IMR-90 (cell line): ENCODE measurements around the gene NHEJ1. TPM values are rescaled to one million over a fixed set of nuclear protein-coding genes. Genes with fewer than 3 reads are reported as not detected.

Experiments used
- ATAC-seq: fragments of 200-7000 bp; cut with Tn5 transposase; 2 replicates; pipeline ENCODE4 v1.9.1; 2020; ENCODE audit warnings: low read depth, mild to moderate bottlenecking, moderate library complexity
- BruUV-seq: library from RNA; stranded (reverse); fragments of 400-500 nt; replicated peaks from 2 replicates; lab custom pipeline; 2021; lab: Mats Ljungman, UMichigan
- CTCF ChIA-PET: fragments of 300-600 bp; formaldehyde crosslinking; extraction: SDS; loops from one replicate; lab custom pipeline; 2021; ENCODE audit warnings: antibody characterized with exemption; lab: Yijun Ruan, JAX
- POLR2A ChIA-PET: fragments of 300-600 bp; sonication (Branson Sonifier 250); formaldehyde crosslinking; loops from one replicate; lab custom pipeline; 2022; ENCODE audit warnings: antibody characterized with exemption; ENCODE audit not compliant: unreplicated experiment; lab: Charles Lee
- DNase-seq: peaks from one replicate; pipeline ENCODE4 v3.0.0; 2013
- H2AFZ ChIP-seq: replicated peaks from 2 replicates; pipeline ENCODE3; 2013; ENCODE audit warnings: low read length, mild to moderate bottlenecking; ENCODE audit not compliant: poor library complexity
- H2AK5ac ChIP-seq: 2 replicates; pipeline ENCODE4 v1.6.1; 2013; ENCODE audit warnings: low read depth, low read length, inconsistent platforms
- H2AK9ac ChIP-seq: replicated peaks from 2 replicates; pipeline ENCODE3; 2013; ENCODE audit warnings: mild to moderate bottlenecking, low read depth, low read length, moderate library complexity; ENCODE audit not compliant: poor library complexity
- H2BK120ac ChIP-seq: 2 replicates; pipeline ENCODE4 v1.6.1; 2013; ENCODE audit warnings: low read depth, low read length, inconsistent platforms
- H2BK15ac ChIP-seq: 3 replicates; pipeline ENCODE4 v1.6.1; 2013; ENCODE audit warnings: low read depth, low read length, inconsistent platforms
- H2BK20ac ChIP-seq: 2 replicates; pipeline ENCODE4 v1.6.1; 2013; ENCODE audit warnings: low read depth, mild to moderate bottlenecking, inconsistent platforms, low read length, moderate library complexity
- H2BK5ac ChIP-seq: 2 replicates; pipeline ENCODE4 v1.6.1; 2013; ENCODE audit warnings: mild to moderate bottlenecking, low read depth, low read length, inconsistent platforms; ENCODE audit not compliant: poor library complexity, severe bottlenecking
- H3K14ac ChIP-seq: replicated peaks from 2 replicates; pipeline ENCODE4 v1.6.1; 2013; ENCODE audit warnings: low read depth, low read length, inconsistent platforms
- H3K18ac ChIP-seq: 2 replicates; pipeline ENCODE4 v1.6.1; 2013; ENCODE audit warnings: low read depth, low read length, control low read depth
- H3K23ac ChIP-seq: 2 replicates; pipeline ENCODE4 v1.6.1; 2013; ENCODE audit warnings: low read depth, low read length, inconsistent platforms
- H3K27ac ChIP-seq: 2 replicates; pipeline ENCODE4 v1.5.1; 2013; ENCODE audit warnings: mild to moderate bottlenecking, control low read depth, low read length; ENCODE audit not compliant: insufficient read depth
- H3K27me3 ChIP-seq: 2 replicates; pipeline ENCODE4 v1.6.1; 2013; ENCODE audit warnings: low read length; ENCODE audit not compliant: control insufficient read depth, insufficient read depth
- H3K36me3 ChIP-seq: 2 replicates; pipeline ENCODE4 v1.6.1; 2013; ENCODE audit warnings: low read length, mixed read lengths; ENCODE audit not compliant: control insufficient read depth, insufficient read depth
- H3K4ac ChIP-seq: 2 replicates; pipeline ENCODE4 v1.6.1; 2013; ENCODE audit warnings: low read depth, low read length, inconsistent platforms
- H3K4me1 ChIP-seq: 2 replicates; pipeline ENCODE4 v1.6.1; 2013; ENCODE audit warnings: low read length, mixed read lengths; ENCODE audit not compliant: control insufficient read depth, insufficient read depth
- H3K4me2 ChIP-seq: 2 replicates; pipeline ENCODE4 v1.6.1; 2013; ENCODE audit warnings: low read depth, mild to moderate bottlenecking, control low read depth, low read length, moderate library complexity
- H3K4me3 ChIP-seq: 2 replicates; pipeline ENCODE4 v1.5.1; 2013; ENCODE audit warnings: low read depth, mild to moderate bottlenecking, control low read depth, low read length, moderate library complexity; ENCODE audit not compliant: insufficient read depth
- H3K56ac ChIP-seq: 2 replicates; pipeline ENCODE4 v1.6.1; 2013; ENCODE audit warnings: low read length, inconsistent platforms; ENCODE audit not compliant: insufficient read depth; ENCODE audit errors: extremely low read depth
- H3K79me1 ChIP-seq, 2 experiments: 2 replicates each; pipeline ENCODE4 v1.6.1; 2013; ENCODE audit warnings: low read length in 2 of 2, inconsistent platforms in 1 of 2, low read depth in 1 of 2
- H3K9ac ChIP-seq: 2 replicates; pipeline ENCODE4 v1.6.1; 2013; ENCODE audit warnings: low read depth, low read length, control low read depth
- H3K9me1 ChIP-seq: 2 replicates; pipeline ENCODE4 v1.6.1; 2013; ENCODE audit warnings: low read length, inconsistent platforms; ENCODE audit not compliant: insufficient read depth
- H3K9me3 ChIP-seq: 2 replicates; pipeline ENCODE4 v1.6.1; 2013; ENCODE audit warnings: low read length; ENCODE audit not compliant: control insufficient read depth, insufficient read depth
- H4K20me1 ChIP-seq: 2 replicates; pipeline ENCODE4 v1.6.1; 2013; ENCODE audit warnings: low read length, inconsistent platforms; ENCODE audit not compliant: insufficient read depth
- H4K5ac ChIP-seq: 2 replicates; pipeline ENCODE4 v1.6.1; 2013; ENCODE audit warnings: mild to moderate bottlenecking, low read depth, low read length, control low read depth
- H4K8ac ChIP-seq, 2 experiments: 2 replicates each; pipeline ENCODE4 v1.6.1; 2013; ENCODE audit warnings: low read depth in 2 of 2, low read length in 2 of 2, control low read depth in 1 of 2, inconsistent platforms in 1 of 2
- H4K91ac ChIP-seq: 2 replicates; pipeline ENCODE4 v1.6.1; 2013; ENCODE audit warnings: low read depth, low read length, inconsistent platforms; ENCODE audit not compliant: insufficient read depth
- CEBPB ChIP-seq: IDR thresholded peaks from 2 replicates; pipeline ENCODE4 v1.6.1; 2012; ENCODE audit warnings: low read depth, low read length, improper control_type of control experiment
- CHD1 ChIP-seq: IDR thresholded peaks from 2 replicates; pipeline ENCODE4 v1.6.1; 2012; ENCODE audit warnings: low read depth, low read length, improper control_type of control experiment
- FOS ChIP-seq: fragments of 150-350 bp; IDR thresholded peaks from 2 replicates; pipeline ENCODE4 v1.6.1; 2016; ENCODE audit warnings: low read depth, low read length
- MAFK ChIP-seq: IDR thresholded peaks from 2 replicates; pipeline ENCODE4 v1.6.1; 2012; ENCODE audit warnings: low read depth, low read length, improper control_type of control experiment
- MAZ ChIP-seq: IDR thresholded peaks from 2 replicates; pipeline ENCODE4 v1.6.1; 2012; ENCODE audit warnings: low read depth, mild to moderate bottlenecking, low read length, improper control_type of control experiment, moderate library complexity, borderline replicate concordance
- NFE2L2 ChIP-seq: fragments of 150-350 bp; IDR thresholded peaks from 2 replicates; pipeline ENCODE4 v1.6.1; 2016; ENCODE audit warnings: low read depth, mild to moderate bottlenecking, low read length
- RFX5 ChIP-seq: IDR thresholded peaks from 2 replicates; pipeline ENCODE4 v1.8.0; 2012; ENCODE audit warnings: low read depth, mild to moderate bottlenecking, low read length, moderate library complexity
- SMC3 ChIP-seq: fragments of 150-350 bp; IDR thresholded peaks from 2 replicates; pipeline ENCODE4 v1.6.1; 2016; ENCODE audit warnings: low read depth, mild to moderate bottlenecking, antibody characterized with exemption, low read length, moderate library complexity
- WGBS, 2 experiments: methylation state at CpG; one replicate each; pipeline versions ENCODE4 v1.1.5 to v1.1.7; 2013; ENCODE audit warnings: missing lambda C conversion rate in 2 of 2; ENCODE audit not compliant: insufficient read length in 1 of 2; ENCODE audit errors: extremely low coverage in 2 of 2; 5-methylcytosine and 5-hydroxymethylcytosine counted together
- dilution Hi-C: fragments of 300-500 bp; cut with HindIII; formaldehyde crosslinking; loops from one replicate; pipeline ENCODE4 v1.14.3; 2018; ENCODE audit warnings: low sequenced_read_pairs; ENCODE audit not compliant: unreplicated experiment
- in situ Hi-C: fragments of 300-500 bp; cut with MboI; formaldehyde crosslinking; loops from 3 replicates; pipeline ENCODE4 v1.14.3; 2019; ENCODE audit warnings: low sequenced_read_pairs, inconsistent platforms, mixed read lengths
- intact Hi-C: fragments of 100-400 bp; cut with micrococcal nuclease; formaldehyde crosslinking; loops from 2 replicates; pipeline ENCODE4 v1.10.0; 2022
- polyA plus RNA-seq, 3 experiments: library from polyadenylated mRNA; depleted of rRNA; stranded (reverse); fragments of >200 nt; gene quantifications; 2 replicates each; pipeline ENCODE4 v1.2.3, GENCODE V29; 2012; ENCODE audit warnings: low replicate concordance in 1 of 3
- total RNA-seq: library from RNA; depleted of rRNA; stranded (reverse); fragments of >200 nt; gene quantifications from 2 replicates; pipeline ENCODE4 v1.2.3, GENCODE V29; 2012
- TF ChIP-seq, protein P1 (sequence below): fragments of 150-350 bp; IDR thresholded peaks from 2 replicates; pipeline ENCODE4 v1.6.1; 2017; ENCODE audit warnings: mild to moderate bottlenecking, antibody characterized with exemption, low read length, low read depth

The NHEJ1 gene
- total and polyA plus RNA-seq, 2 of the 4 experiments (the other 2 are of a cell fraction) = 12.5 to 23.1 TPM

DNA sequence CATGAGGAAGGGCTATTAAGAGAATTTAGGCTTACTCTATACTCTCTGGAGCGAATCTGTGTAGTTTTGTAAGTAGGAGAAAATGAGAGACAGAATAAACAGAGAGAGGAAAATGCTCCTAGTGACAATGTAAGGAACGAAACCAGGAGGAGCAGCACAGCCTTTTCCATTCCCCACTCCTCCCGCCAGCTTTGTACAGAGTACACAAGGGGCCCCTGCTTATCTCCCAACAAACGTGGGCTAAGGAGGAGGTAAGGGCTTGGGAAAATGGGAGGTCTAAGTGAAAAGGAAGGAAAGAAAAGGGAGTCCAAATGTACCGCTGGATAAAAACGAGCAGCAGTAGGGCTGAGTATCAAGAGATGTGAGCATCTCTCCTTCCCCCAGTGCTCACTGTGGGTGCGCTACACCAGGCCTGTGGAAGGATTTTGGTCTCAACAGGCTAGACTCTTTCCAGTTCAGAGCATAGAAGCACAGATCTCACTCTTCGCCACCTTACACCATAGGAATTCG lies 87.8 kb downstream of the NHEJ1 start:
- no peak overlapping the region for H4K91ac ChIP-seq
- no peak overlapping the region for H3K27ac ChIP-seq
- H4K5ac ChIP-seq = no peak overlapping the region
- H3K9me3 ChIP-seq = no peaks in the 10 kb centered on the region
- H2BK15ac ChIP-seq = no peak overlapping the region
- POLR2A ChIA-PET = no interaction called here
- H3K18ac ChIP-seq = no peak overlapping the region
- WGBS, 2 experiments = no CpG with 5 or more reads among the region's 9 CpGs
- no peak overlapping the region for H3K56ac ChIP-seq
- no peak overlapping the region for H3K23ac ChIP-seq
- no peak overlapping the region for H3K4ac ChIP-seq
- CTCF ChIA-PET = interaction anchor here (0.6 to 1.6 kb wide), 11 partner anchors 10 to 93 kb away, joined by 3 to 9 read pairs (median 3); no protein-coding TSS in a partner anchor
- no peaks in the 10 kb centered on the region for H3K4me1 ChIP-seq
- dilution Hi-C loops = no loop called here
- TF ChIP-seq RFX5 = no peak
- no peak for TF ChIP-seq CHD1
- TF ChIP-seq MAZ = no peak
- no peak for TF ChIP-seq FOS
- TF ChIP-seq NFE2L2 = no peak
- TF ChIP-seq MAFK = no peak
- no peak for TF ChIP-seq SMC3
- TF ChIP-seq, protein P1, sequence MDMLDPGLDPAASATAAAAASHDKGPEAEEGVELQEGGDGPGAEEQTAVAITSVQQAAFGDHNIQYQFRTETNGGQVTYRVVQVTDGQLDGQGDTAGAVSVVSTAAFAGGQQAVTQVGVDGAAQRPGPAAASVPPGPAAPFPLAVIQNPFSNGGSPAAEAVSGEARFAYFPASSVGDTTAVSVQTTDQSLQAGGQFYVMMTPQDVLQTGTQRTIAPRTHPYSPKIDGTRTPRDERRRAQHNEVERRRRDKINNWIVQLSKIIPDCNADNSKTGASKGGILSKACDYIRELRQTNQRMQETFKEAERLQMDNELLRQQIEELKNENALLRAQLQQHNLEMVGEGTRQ = no peak
- TF ChIP-seq CEBPB = no peak
- no peak overlapping the region for H3K4me2 ChIP-seq
- H3K4me3 ChIP-seq = no peak overlapping the region
- no peaks in the 10 kb centered on the region; the same call in 1 of the 2 replicates for H3K27me3 ChIP-seq
- H2BK120ac ChIP-seq = no peak overlapping the region
- DNase-seq (no peak), ATAC-seq (no peak)
- no peak overlapping the region for H2AFZ ChIP-seq
- no peak overlapping the region for H2AK5ac ChIP-seq
- no peaks in the 10 kb centered on the region for H3K79me1 ChIP-seq
- H2BK5ac ChIP-seq = no peak overlapping the region
- no peak overlapping the region for H3K9ac ChIP-seq
- H3K9me1 ChIP-seq = no peaks in the 10 kb centered on the region
- intact Hi-C loops = loop anchor here (1.0 kb wide), 2 partner anchors 47 to 83 kb away; no protein-coding TSS in a partner anchor
- no peak overlapping the region for H4K8ac ChIP-seq
- 0 out of 2 replicates have a peak, but pooled peaks cover under 1% of the 10 kb centered on the region for H4K20me1 ChIP-seq
- no peak overlapping the region for H2AK9ac ChIP-seq
- no peak overlapping the region for H3K14ac ChIP-seq
- in situ Hi-C loops = no loop called here
- no TSS peak for BruUV-seq
- H3K36me3 ChIP-seq = peaks cover 11% of the 10 kb centered on the region
- H2BK20ac ChIP-seq = no peak overlapping the region
